SK-MEL-5 (cell line): ENCODE results near the gene ICAM3. TPM values are rescaled to one million over a fixed set of nuclear protein-coding genes. Genes with fewer than 3 reads are reported as not detected.
A peak's percentile ranks its signal among the peaks of the same experiment; 100 is the strongest.
"Not testable (repeated sequence)": the region's sequence is repeated elsewhere in the genome, so short reads cannot be mapped to it uniquely, and the experiment has no call there.

Experiments used
- DNase-seq: peaks from one replicate; pipeline ENCODE4 v3.0.0-alpha.2; 2016; ENCODE audit warnings: low read depth, low spot score
- in situ Hi-C: cut with HindIII; loops from 2 replicates; pipeline ENCODE4 v1.10.0; 2016; ENCODE audit warnings: low sequenced_read_pairs, high pct_unique_total_duplicates, low pct_unique_long_range_greater_than_20kb
- polyA plus RNA-seq, 2 experiments: library from polyadenylated mRNA; depleted of rRNA; stranded (reverse); fragments of >200 nt; gene quantifications; 2 replicates each; pipeline ENCODE4 v1.2.3, GENCODE V29; 2015
- total RNA-seq: library from RNA; depleted of rRNA; stranded (reverse); fragments of >200 nt; shearing (Covaris generic); gene quantifications from 2 replicates; pipeline ENCODE4 v1.2.3, GENCODE V29; 2014; rRNA removed

The ICAM3 gene, protein sequence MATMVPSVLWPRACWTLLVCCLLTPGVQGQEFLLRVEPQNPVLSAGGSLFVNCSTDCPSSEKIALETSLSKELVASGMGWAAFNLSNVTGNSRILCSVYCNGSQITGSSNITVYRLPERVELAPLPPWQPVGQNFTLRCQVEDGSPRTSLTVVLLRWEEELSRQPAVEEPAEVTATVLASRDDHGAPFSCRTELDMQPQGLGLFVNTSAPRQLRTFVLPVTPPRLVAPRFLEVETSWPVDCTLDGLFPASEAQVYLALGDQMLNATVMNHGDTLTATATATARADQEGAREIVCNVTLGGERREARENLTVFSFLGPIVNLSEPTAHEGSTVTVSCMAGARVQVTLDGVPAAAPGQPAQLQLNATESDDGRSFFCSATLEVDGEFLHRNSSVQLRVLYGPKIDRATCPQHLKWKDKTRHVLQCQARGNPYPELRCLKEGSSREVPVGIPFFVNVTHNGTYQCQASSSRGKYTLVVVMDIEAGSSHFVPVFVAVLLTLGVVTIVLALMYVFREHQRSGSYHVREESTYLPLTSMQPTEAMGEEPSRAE
- 6.1 and 7.6 TPM in 2 replicates for total RNA-seq
- polyA plus RNA-seq (2015; cell fraction: cytosol; rRNA removed), result 5.5 and 6.8 TPM in 2 replicates
- 0.51 and 0.85 TPM in 2 replicates for polyA plus RNA-seq (2015; cell fraction: nucleus; rRNA removed)

DNA sequence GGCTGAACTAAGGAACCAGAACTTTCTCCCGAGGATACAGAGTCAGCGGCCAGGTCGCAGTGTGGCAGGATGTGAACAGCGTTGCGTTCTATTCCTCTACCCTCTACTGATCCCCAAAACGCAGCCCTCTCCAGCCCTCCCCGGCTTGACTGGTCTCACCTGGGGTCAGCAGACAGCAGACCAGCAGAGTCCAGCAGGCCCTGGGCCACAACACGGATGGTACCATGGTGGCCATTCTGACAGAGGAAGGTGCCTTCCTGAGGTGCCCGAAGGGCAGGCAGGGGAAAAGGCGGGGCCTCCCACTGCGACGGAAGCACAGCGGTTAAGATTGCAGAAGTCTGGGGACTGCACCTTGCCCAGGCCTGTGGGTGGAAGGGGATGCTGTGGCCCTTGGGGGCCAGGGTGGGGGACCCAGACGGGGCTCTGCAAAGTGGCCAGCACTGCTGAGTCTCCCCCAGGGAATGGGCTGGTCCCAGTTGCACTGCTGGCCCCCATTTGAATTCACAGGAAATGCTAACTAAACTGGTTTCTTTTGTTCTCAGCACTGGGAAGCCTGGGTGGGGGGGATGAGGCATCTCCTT, at the start of gene ICAM3:
TSS of gene ICAM3 (minus strand) at position 245 of the 581 bp plus-strand sequence. CDS start at position 235, 10 bp downstream.
- no peak for DNase-seq
- in situ Hi-C loops, result no loop called here

DNA sequence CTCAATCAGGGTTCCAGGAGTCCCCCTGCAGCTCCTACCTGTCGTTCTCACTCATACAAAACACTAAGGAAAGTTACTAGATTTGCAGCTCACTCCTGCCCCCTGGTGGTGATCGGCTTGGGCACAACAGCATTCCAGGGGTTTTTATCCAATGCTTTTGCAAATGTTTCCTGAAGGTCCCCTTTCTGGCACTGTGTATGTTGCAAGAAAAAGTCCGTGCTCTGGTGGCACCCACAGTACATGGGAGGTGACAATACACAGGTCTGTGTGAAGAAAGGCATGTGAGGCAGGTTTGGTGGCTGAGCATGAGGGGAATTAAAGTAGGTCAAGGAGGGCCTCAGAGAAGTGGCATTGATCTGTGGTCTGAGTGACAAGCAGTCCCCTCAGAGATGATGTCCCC, 49.5 kb upstream of the ICAM3 start:
- in situ Hi-C loops, result no loop called here
- DNase-seq, result peak; percentile 81

DNA sequence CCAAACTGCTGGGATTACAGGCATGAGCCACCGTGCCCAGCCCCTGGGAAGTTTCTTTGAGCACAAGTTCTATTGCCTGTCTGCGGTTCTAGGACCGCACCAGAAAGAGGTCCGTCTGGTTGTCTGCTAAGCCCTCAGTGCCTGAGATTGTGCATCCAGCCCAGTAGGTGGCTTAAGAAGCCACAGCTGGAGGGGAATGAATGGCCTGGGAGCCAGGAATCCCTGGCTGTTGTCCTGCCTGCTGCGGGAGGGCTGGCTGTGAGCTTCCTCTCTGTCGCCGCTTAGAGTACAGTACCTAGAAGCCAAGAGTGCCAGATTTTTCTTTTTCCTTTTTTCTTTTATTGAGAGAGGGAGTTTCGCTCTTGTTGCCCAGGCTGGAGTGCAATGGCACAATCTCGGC, 45.2 kb upstream of the ICAM3 start:
- DNase-seq, result no peak
- in situ Hi-C loops, result no loop called here

DNA sequence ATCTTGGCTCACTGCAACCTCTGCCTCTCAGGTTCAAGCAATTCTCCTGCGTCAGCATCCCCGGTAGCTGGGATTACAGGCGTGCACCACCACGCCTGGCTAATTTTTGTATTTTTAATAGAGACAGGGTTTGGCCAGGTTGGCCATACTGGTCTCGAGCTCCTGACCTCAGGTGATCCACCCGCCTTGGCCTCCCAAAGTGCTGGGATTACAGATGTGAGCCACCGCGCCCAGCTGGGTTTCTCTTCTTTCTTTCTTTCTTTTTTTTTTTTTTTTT, 43.7 kb upstream of the ICAM3 start:
- in situ Hi-C loops, DNase-seq: not testable (repeated sequence)

DNA sequence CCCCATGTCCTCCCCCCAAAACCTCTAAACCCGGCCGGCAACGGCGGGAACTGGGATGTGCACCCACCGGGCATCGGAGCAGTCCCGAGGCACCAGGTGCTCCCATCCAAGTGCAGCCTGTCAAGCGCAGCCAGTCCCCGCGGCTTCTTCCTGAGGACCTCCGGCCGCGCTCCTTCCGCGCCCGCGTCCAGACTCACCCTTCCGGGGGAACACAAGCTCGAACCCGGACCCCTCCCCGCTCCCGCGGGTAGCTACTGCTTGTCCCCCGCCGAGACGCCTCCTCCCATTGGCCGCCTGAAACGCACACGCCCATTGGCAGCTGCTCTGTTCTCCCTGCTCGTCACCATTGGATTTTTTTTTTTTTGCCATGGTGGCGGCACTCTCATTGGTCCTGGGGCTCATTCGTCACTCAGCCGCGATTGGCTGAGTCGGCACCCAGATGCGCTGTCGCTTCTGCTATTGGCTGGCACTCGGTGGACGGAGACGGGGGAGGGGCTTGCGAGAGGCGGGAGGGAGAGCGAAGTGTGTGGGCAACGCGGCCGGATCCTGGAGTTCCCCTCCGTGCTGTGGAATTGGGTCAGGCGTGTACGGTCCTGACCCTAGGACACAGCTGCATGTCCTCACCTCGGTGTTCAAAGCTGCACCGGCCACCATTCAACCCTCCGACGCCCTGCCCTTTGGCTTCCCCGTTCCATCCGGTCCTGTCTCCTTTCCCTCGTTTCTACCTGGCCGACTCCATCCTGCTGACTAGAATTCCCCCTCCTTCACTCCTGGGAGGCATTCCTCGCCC, 41.1 kb upstream of the ICAM3 start, which contains the start of gene TYK2:
TSS of gene TYK2 (minus strand) at position 260 of the 790 bp plus-strand sequence. CDS start 2,166 bp downstream, outside the sequence.
- in situ Hi-C loops, result no loop called here

DNA sequence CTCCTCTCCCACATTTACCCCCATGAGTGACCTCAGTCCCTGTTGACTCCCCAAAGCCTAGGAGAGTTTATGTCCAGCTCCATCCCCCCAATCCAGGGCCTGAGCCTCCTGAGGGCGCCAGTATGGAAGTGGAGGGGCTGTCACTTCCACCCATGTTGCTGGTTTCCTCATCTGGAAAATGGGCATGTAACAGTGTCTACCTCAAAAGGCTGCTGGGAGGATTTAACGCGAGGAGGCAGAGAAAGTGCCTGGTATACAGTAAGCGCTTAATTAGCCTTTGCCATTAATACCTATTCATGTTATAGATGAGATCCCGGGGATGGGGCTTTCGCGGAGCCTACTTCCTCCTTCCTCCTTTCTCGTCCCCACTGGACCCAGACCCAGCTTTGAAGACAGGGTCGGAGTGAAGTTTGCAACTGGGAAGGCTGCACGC, 40.5 kb upstream of the ICAM3 start:
- no peak for DNase-seq
- in situ Hi-C loops, result no loop called here

More for the DNA sequence above, 41.1 kb upstream of the ICAM3 start, which contains the start of gene TYK2:
- DNase-seq, result peak; percentile 98

DNA sequence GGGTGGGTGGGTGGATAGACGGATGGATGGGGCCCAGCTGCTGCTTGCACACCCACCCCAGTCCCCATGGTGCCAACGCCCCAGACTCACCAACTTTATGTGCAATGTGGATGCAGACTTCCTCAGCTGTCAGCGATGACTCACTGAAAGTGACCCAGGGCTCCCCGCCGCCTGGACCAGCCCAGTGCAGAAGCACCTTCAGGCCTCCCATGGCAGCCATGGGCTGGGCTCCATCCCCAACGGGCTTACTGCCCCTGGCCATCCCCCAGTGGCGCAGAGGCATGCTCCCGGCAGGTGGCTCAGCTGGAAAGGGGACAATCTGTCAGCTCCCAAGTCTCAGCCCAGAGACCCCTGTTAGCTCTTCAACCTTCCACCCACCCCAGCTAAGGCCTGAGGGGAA, 38.7 kb upstream of the ICAM3 start:
- in situ Hi-C loops, result no loop called here
- DNase-seq, result no peak

DNA sequence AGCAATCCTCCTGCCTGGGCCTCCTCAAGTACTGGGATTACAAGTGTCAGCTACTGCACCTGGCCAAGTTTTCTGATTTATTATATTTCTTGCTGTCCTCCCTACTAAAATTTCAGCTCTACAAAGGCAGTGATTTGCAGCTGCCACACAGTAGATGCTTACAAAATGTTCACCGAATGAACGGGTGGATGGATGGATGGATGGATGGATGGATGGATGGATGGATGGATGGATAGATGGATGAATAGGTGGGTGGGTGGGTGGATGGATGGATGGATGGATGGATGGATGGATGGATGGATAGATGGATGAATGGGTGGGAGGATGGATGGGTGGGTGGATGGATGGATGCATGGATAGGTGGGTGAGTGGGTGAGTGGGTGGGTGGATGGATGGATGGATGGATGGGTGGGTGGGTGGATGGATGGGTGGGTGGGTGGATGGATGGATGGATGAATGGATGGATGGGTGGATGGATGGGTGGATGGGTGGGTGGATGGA, 37.8 kb upstream of the ICAM3 start:
- in situ Hi-C loops, DNase-seq: not testable (repeated sequence)

DNA sequence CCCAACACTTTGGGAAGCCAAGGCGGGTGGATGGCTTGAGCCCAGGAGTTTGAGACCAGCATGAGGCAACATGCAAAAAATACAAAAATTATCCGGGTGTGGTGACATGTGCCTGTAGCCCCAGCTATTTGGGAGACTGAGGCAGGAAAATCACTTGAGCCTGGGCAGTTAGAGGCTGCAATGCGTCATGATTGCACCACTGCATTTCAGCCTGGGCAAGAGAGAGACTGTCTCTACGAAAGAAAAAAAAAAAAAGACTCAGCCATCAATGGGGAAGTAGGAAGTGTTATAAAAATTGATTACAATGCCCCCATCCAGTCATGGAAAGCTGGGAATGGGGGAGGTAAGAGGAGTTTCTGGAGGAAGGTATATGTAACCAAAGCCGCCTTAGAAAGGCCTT, 35.5 kb upstream of the ICAM3 start:
- DNase-seq, result no peak
- in situ Hi-C loops, result no loop called here

DNA sequence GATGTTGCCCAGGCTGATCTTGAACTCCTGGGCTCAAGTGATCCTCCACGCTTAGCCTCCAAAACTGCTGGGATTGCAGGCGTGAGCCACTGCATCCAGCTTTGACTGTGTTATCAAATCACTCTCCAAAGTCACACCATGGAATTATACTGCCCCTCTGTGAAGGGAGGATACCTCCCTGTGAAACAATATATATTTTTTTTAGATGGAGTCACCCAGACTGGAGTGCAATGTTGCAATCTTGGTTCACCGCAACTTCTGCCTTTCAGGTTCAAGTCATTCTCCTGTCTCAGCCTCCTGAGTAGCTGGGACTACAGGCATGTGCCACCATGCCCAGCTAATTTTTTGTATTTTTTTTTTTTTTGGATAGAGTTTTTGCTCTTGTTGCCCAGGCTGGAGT, 33.3 kb upstream of the ICAM3 start:
- in situ Hi-C loops, result no loop called here
- no peak for DNase-seq

DNA sequence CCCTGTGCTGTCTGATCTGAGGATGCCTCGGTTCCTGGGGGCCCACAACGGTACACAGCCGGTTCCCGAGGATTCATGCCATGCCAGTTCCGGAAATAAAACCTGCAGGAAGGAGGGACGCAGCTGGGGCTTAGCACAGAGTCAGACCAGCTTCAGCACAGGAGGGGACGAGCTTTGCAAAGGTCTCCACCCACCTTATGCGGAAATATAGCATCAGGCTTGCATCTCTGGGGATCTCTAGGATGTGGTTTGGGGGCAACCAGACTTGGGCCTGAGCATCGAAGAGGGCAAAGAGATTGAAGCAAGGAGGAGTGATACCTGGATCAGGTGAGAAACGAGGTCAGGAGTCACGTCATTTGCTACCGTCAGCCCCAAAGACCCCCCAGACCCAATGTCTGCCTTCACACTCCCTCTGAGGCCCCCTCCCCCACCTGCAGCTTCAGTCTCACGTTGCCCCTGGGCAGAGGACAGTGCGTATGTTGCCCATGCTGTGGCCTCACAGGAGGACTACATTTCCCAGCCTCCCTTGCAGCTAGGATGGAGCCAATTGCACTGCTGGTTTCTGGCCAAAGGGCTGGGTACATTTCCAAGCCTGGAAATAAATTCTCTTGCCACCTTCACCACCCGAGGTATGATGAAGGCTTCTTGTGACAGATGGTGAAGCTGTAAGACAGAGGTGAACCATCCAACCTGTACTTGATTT, 28.8 kb upstream of the ICAM3 start:
- in situ Hi-C loops, result no loop called here
- DNase-seq, result peak; percentile 25

DNA sequence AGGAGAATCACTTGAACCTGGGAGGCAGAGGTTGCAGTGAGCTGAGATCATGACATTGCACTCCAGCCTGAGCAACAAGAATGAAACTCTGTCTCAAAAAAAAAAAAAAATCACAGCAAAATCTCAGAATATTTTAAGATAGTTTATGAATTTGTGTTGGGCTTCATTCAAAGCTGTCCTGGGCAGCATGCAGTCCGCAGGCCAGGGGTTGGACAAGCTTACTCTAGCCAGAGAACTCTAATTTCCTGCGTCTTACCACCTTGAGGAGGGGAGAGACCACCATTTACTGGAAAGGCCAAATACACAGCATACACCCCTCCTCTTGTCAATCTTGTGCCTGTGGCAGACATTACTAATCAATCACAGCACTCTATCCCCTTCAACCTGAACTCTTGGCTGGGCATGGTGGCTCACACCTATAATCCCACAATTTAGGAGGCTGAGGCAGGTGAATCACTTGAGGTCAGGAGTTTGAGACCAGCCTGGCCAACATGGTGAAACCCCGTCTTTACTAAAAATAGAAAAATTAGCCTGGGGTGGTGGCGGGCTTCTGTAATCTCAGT, 27.6 kb upstream of the ICAM3 start:
- in situ Hi-C loops, result not testable (repeated sequence)

DNA sequence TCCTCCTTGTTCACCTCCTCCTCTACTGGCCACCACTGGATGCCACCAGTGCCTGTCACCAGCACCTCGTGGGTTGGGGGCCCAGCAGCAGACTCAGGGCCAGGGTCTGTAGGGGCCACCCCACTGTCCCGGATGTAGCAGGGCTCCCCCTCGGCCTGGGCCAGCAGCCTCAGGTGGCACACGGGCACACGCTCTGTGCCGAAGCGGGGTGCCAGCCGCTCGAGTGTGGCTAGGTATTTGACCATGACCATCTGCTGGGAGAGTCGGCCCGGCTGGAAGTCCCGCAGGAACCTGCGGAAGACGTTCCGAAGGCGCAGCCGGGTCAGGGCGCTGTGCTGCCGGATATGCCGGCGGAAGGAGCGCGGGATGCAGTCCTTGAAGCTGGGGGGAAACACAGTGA, 26.1 kb upstream of the ICAM3 start:
- no peak for DNase-seq
- in situ Hi-C loops, result no loop called here

More for the DNA sequence above, 27.6 kb upstream of the ICAM3 start:
- DNase-seq, result not testable (repeated sequence)

DNA sequence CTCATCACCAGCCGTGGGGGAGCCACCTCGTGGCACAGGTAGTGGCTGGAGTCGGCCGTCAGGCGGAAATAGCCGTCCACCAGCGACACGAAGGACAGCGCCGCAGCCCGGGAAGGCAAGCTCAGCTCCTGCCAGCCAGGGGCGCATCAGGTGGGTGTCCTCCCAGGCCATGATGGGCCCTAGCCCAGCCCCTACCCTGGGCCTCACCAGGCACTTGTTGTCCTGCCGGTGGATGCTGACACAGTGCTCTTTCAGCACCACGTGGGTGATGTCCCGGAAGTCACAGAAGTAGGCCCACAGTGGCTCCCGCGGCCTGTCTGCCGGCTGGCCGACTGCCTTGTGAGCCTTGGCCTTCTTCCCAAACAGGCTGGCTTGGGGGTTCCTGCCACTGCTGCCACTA, 25.2 kb upstream of the ICAM3 start:
- in situ Hi-C loops, result no loop called here
- no peak for DNase-seq

DNA sequence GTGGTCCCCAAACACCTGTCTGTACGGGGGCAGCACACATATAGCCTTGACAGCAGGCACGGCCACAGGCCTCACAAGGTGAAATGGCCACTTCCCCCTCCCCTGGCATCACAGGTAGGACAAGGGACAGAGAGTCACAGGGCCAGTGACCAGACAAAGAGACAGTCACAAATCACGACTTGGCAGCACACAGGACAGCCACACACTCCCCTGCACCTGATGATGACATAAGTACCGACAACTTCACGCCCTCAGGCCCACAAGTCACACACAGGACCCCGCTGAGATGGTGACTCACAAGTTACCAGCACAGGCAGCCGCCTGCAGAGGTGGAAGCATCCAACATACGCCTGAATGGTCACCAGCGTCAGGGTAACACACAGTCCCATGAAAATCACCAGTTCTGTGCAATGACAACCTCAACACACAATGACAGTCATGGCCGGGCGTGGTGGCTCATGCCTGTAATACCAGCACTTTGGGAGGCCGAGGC, 24.4 kb upstream of the ICAM3 start:
- in situ Hi-C loops, result no loop called here
- DNase-seq, result no peak

DNA sequence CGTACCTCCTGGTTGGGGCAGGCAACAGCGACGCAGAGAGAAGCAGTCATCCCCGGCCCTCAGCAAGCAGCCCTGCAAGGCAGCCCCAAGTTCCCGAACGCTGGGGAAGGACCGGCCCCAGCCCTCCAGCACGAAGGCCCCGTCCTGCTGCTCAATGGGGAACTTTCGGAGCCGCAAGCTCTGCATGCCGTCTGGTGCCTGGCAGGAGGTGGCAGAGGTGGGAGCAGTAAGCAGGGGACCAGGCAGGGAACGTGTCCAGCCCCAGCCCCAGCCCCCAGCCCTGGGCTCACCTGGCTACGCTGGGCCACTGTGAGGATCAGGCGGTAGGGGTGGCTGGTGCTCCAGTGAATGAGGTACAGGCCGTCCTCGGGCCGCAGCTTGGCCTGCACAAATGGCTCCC, 22.8 kb upstream of the ICAM3 start:
- in situ Hi-C loops, result no loop called here
- no peak for DNase-seq

DNA sequence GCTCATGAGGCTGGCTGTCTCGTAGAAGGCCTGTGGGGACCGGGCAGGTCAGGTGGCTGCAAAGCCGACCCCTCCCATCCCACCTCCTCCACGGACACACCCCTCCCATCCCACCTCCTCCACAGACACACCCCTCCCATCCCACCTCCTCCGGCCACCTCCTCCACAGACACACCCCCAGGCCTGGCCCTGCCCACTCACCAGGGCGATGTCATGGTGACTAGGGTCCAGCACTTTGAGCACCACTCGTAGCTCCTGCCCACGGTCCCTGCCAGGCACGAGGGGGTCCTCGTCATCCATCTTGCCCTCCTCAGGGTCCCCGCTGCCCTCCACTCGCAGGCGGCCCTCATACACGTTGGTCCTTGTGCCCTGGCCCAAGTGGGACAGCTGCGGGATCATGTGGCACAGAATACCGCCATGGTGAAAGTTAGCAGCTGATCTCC, 22.2 kb upstream of the ICAM3 start:
- no peak for DNase-seq

More for the DNA sequence above, 22.2 kb upstream of the ICAM3 start:
- in situ Hi-C loops, result no loop called here
